LNCAP (cell line): ENCODE results near the gene TP73.

ENCODE experiments used
- TF ChIP-seq, protein P1 (sequence below): fragments of 450-650 bp; IDR thresholded peaks from 2 replicates; pipeline ENCODE4 v1.5.1; 2017; ENCODE audit warnings: mild to moderate bottlenecking

Gene TP73

DNA sequence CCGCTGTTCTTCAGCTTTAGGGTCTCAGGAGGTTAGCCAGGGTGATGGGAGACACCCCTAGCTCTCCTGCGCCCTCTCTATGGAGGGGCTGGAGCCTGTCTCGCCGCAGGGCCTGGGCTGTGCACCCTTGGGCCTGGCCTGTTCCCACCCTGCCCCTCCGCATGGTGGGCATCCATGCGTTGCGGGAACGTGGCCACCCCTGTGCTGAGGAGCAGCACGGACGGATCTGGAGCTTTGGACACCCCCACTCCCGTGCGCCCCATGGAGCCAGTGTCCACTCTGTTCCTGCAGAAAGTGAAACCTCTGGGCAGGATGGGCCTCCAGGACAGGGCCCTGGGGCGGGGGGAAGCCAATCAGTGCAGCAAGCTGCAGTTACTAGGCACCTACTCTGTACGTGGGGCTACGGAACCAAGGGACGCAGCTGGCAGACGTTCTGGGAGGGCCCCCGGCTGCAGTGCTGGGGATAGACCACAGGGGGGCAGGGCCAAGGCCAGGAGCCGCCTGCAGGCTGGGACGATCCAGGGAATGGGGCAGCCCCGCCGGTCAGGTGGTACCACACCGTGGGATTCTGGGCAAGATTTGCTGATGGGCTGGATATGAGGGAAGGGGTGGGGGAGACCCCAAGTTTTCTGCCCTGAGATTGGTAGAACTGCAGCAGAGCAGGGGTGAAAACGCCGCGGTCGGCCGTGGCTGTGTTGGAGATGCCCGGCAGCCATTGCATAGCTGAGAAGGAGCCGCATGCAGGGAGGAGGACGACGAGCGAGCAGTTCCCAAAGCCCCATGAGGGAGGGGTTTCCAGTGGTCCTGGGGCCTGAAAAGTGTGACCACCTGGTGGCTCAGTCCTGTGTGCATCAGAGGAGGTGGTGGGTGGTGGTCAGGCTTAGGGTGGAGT is 43.3 kb downstream of the TP73 start:
- TF ChIP-seq, protein P1, sequence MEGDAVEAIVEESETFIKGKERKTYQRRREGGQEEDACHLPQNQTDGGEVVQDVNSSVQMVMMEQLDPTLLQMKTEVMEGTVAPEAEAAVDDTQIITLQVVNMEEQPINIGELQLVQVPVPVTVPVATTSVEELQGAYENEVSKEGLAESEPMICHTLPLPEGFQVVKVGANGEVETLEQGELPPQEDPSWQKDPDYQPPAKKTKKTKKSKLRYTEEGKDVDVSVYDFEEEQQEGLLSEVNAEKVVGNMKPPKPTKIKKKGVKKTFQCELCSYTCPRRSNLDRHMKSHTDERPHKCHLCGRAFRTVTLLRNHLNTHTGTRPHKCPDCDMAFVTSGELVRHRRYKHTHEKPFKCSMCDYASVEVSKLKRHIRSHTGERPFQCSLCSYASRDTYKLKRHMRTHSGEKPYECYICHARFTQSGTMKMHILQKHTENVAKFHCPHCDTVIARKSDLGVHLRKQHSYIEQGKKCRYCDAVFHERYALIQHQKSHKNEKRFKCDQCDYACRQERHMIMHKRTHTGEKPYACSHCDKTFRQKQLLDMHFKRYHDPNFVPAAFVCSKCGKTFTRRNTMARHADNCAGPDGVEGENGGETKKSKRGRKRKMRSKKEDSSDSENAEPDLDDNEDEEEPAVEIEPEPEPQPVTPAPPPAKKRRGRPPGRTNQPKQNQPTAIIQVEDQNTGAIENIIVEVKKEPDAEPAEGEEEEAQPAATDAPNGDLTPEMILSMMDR = peak; percentile 84

DNA sequence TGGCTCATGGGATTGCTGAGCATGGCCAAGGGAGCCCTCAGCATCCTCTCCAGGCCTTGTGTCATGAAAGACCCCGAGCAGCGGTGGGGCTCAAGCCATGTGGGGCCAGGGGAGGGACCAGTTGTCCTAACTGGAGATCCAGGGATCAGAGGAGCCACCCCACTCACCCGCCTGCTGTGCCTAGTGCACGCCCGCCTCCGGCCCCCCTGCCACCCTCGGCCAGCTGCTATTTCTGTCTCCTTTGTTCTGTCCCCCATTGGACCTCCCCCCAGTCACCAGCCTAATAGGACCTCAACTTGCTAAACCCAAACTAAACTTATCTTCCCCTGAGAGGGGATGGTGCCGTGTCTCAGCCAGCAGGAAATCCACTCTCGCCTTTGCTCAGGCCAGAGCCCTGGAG is 44.4 kb downstream of the TP73 start:
- TF ChIP-seq, protein P1 = no peak

DNA sequence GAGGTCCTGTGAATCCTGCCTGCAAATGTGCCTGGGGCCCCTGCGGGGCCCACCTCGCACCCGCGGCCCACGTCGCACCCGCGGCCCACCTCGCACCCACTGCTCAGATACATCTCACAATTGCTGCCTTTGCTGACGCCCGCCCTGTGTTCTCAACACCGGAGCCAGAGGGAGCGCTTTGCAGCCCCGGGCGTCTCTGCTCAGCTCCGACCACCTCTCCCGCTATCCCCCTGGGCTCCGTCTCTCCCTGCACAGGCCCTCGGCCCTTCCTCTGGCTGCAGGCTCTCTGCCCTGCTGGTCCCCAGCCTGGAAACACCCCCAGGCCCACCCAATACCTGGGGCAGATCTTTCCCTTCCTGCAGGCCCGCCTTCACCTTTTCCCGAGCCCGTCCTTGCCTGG is 44.8 kb downstream of the TP73 start:
- TF ChIP-seq, protein P1 = no peak

DNA sequence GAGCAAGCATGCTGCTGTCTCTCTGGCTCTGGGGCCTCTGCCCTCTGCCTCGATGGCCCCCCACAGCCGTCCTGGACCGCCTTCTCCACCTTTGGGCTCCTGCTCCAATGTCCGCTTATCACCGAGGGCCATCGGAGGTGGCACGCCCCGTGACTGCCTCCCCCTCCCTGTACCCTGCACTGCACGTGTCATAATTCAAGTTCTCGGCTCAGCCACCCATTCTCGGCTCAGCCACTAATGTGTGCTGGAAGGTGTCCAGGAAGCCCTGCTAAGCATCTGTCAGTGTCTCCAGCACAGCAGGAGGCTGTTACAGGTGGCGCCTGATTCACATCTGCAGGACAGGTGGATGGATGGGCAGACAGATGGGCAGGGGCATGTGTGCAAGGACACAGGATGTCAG is 45.5 kb downstream of the TP73 start:
- TF ChIP-seq, protein P1 = no peak

DNA sequence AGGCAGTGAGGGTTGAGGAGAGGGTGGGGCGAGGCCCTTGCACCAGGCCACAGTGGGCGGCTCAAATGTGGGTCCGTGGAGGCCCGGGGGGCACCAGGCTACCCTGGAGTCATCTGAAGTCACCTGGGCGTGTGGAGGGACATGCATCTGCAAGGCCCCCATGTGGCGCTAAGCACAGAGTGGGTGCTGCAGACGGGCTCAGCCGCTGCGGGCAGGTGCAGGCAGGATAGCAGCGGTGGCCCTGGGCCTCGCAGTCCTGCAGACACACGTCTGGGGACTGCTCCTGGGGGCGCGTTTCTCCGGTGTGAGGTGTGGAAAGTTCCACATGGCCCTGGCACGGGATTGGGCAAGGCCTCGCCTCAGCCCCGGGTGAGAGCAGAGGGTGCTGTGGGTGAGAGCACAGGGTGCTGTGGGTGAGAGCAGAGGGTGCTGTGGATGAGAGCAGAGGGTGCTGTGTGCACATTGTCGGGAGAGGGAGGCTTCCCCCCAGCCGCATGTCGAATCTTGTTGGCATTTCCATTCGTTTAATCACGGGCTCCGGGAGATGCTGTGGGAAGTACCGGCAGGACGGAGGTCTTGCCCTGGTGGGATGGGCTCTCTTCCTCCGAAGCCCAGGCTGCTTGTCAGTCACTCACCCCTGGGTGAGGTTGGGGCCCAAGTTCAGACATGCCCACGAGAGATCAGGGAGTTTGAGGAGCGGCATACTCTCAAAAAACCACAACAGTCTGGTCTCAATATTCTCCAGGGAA is 46.5 kb downstream of the TP73 start:
- TF ChIP-seq, protein P1 = no peak

DNA sequence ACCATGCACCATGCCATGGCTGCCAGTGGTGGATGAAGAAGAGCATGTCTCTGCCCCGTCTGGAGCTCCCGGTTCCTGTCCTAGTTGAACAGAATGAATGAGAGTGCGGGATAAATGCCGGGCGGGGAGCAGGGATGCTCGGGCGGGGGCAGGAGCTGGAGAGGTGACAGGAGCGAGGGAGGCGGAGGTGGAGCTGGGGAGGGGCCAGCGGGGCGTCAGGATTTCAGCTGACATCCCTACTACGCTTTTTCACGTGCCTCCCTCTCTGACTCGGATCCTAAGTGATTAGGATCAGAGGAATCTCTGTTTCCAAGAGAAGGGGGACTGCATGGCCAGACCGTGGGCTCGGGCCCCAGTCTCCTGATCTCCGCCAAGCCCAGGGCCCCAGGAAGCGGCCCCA is 47.3 kb downstream of the TP73 start:
- TF ChIP-seq, protein P1 = no peak

DNA sequence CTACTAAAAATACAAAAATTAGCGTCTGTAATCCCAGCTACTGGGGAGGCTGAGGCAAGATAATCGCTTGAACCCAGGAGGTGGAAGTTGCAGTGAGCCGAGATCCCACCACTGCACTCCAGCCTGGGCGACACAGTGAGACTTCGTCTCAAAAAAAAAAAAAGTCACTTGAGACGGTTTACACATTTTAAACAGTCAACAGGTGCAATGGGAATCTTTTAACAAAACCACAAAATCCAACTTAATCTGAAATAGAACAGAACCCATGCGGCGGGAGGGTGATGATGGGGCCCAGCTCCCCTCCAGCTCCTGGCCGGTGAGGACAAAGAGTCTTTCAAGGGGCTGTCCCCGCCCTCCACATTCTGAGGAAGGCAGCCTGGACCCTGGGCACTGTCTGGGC is 48.3 kb downstream of the TP73 start:
- TF ChIP-seq, protein P1 = no peak
